ENCODE results near the gene SH3BP4. TPM values are rescaled to one million over a fixed set of nuclear protein-coding genes. Genes with fewer than 3 reads are reported as not detected.

The SH3BP4 gene
- total RNA-seq, 1 donor from 2014 or later: 36.7 TPM

GRCh38 chr2:234912437-234912836 is 39.4 kb upstream of the SH3BP4 start:
- DNase-seq (ENCODE audit: low spot score in 2 of 2): no peak
- H3K9me3 ChIP-seq: no peaks in the 10 kb centered on the region
- intact Hi-C loops (cut with DNase I): no loop called here
- H3K4me3 ChIP-seq: no peak overlapping the region
- no peaks in the 10 kb centered on the region for H3K4me1 ChIP-seq
- no peak overlapping the region for H3K27ac ChIP-seq
- H3K36me3 ChIP-seq: no peaks in the 10 kb centered on the region
- no peak for TF ChIP-seq CTCF (IDR thresholded peaks at IDR 0.05)
- no peaks in the 10 kb centered on the region for H3K27me3 ChIP-seq

DNA sequence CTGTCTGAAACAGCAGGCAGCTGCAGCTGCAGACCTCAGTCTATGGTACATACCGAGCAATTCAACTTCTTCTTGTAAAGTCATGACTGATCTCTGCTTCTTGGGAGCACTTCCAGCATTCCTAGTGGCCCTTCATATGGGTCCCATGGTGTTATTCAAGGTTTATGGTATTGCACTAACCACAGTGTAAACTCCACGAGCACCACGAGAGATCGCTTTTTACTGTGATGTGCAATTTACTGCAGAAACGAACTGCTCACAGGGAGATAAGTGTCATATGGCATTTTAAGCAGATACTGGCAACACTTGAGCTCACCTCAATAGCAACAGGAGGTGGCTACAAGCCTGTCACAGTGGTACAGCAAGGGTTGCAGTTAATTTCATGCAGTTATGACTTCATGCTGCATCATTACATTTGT is 38.6 kb upstream of the SH3BP4 start:
- intact Hi-C loops (cut with DNase I): no loop called here
- no peaks in the 10 kb centered on the region for H3K27me3 ChIP-seq
- no peaks in the 10 kb centered on the region for H3K4me1 ChIP-seq
- H3K27ac ChIP-seq: no peak overlapping the region
- H3K4me3 ChIP-seq: no peak overlapping the region
- H3K9me3 ChIP-seq: no peaks in the 10 kb centered on the region
- no peaks in the 10 kb centered on the region for H3K36me3 ChIP-seq
- DNase-seq (ENCODE audit: low spot score in 2 of 2): no peak
- no peak for TF ChIP-seq CTCF (IDR thresholded peaks at IDR 0.05)

DNA sequence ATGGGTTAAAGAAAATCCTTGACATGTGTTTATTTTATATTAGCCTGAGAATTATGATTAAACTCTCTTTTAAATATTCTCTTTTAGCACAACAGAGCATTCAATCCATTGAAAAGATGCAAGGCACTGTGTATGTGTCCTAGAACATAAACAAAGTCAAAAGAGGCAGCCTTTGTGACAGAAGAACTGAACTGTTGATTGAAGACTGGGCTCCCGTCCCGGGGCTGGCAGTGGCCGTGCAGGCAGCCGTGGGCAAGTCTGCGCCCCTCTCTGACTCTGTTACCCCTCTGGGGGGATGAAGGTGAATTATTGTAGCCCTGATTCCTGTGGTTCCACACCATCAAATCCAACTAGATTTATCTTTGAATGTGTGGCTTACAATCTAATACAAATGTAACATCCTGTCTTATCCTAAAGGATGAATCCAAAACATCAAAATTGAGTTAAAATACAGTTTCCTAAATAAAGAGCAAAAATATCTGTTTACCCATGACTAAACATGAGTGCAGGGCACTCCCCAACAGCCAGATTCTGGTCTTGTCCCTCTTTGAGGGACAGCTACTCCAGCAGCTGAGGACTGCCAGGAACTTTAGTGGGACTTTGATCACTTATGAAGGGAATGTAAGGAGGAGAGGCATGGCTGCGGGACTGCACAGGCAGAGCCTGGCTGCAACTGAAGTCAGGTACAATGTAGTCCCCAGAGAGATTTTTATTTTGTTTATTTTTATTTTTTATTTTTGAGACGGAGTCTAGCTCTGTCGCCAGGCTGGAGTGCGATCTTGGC is 37.3 kb upstream of the SH3BP4 start:
- Histone ChIP-seq H3K36me3 (no peaks in the 10 kb centered on the region), H3K9me3 (no peaks in the 10 kb centered on the region), H3K27ac (no peak overlapping the region), H3K4me1 (no peaks in the 10 kb centered on the region), H3K27me3 (no peaks in the 10 kb centered on the region), H3K4me3 (no peak overlapping the region)
- intact Hi-C loops (cut with DNase I): no loop called here
- DNase-seq (ENCODE audit: low spot score in 2 of 2): no peak
- TF ChIP-seq CTCF (IDR thresholded peaks at IDR 0.05): no peak

DNA sequence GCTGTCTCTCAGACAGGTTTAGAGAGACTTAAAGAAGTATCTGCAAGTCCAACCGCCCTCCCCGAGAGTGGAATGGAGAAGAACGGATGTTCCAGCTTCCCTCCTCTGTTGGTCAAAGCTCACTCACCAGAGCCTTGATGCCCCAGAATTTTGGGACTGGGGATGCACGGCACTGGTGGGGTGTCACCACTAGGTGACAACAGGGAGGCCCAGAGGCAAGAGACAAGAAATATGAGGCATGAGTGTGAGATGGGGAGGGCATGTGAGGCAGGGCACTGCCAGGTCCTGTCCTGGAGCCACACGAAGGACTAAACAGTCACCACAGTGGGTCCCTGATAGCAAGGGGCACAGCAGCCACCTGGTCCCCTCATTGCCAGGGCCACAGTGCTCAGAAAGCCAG is 35.1 kb upstream of the SH3BP4 start:
- intact Hi-C loops (cut with DNase I): no loop called here
- H3K9me3 ChIP-seq: no peaks in the 10 kb centered on the region
- no peaks in the 10 kb centered on the region for H3K4me1 ChIP-seq
- H3K4me3 ChIP-seq: no peak overlapping the region
- TF ChIP-seq CTCF (IDR thresholded peaks at IDR 0.05): no peak
- H3K27ac ChIP-seq: no peak overlapping the region
- no peak for DNase-seq (ENCODE audit: low spot score in 2 of 2)
- no peaks in the 10 kb centered on the region for H3K27me3 ChIP-seq
- no peaks in the 10 kb centered on the region for H3K36me3 ChIP-seq

- Histone ChIP-seq H3K4me1 (no peaks in the 10 kb centered on the region), H3K27me3 (no peaks in the 10 kb centered on the region), H3K36me3 (no peaks in the 10 kb centered on the region), H3K27ac (no peak overlapping the region), H3K9me3 (no peaks in the 10 kb centered on the region), H3K4me3 (no peak overlapping the region)
- intact Hi-C loops (cut with DNase I): no loop called here
- TF ChIP-seq CTCF (IDR thresholded peaks at IDR 0.05): no peak
- DNase-seq (ENCODE audit: low spot score in 2 of 2): no peak
Observed at GRCh38 chr2:234917211-234917975, 34.4 kb upstream of the SH3BP4 start.
